DOHH2 (cell line): ENCODE data around the gene FADD.

Source experiments
- H3F3A ChIP-seq: fragments of 200-600 bp; sonication (generic), shearing (Covaris generic); 2 replicates; pipeline ENCODE4 v1.6.0; 2016; ENCODE audit warnings: antibody characterized with exemption, mild to moderate bottlenecking; ENCODE audit not compliant: control insufficient read depth, insufficient read depth
- H3K27ac ChIP-seq: fragments of 200-600 bp; sonication (generic); 2 replicates; pipeline ENCODE4 v1.5.1; 2014; ENCODE audit warnings: low read depth, mild to moderate bottlenecking, low read length, moderate library complexity
- H3K27me3 ChIP-seq: fragments of 200-600 bp; sonication (generic); 2 replicates; pipeline ENCODE4 v1.6.1; 2014; ENCODE audit warnings: mild to moderate bottlenecking, low read length, mixed read lengths; ENCODE audit not compliant: control insufficient read depth
- H3K36me3 ChIP-seq: fragments of 200-600 bp; sonication (generic); 2 replicates; pipeline ENCODE4 v1.6.1; 2014; ENCODE audit warnings: mild to moderate bottlenecking, low read length, moderate library complexity, mixed read lengths; ENCODE audit not compliant: control insufficient read depth
- H3K4me1 ChIP-seq: fragments of 200-600 bp; sonication (generic); 2 replicates; pipeline ENCODE4 v1.6.1; 2014; ENCODE audit warnings: mild to moderate bottlenecking, low read length, mixed read lengths; ENCODE audit not compliant: control insufficient read depth
- H3K4me2 ChIP-seq: fragments of 200-600 bp; sonication (generic); 2 replicates; pipeline ENCODE4 v1.6.0; 2014; ENCODE audit warnings: mild to moderate bottlenecking, low read length, moderate library complexity
- H3K4me3 ChIP-seq: fragments of 200-600 bp; sonication (generic); 2 replicates; pipeline ENCODE4 v1.5.1; 2014; ENCODE audit warnings: mild to moderate bottlenecking, low read length, mixed read lengths
- H3K79me2 ChIP-seq: fragments of 200-600 bp; sonication (generic); 2 replicates; pipeline ENCODE4 v1.6.1; 2014; ENCODE audit warnings: mild to moderate bottlenecking, low read length, mixed read lengths; ENCODE audit not compliant: control insufficient read depth
- H3K9me2 ChIP-seq: fragments of 200-600 bp; sonication (generic); replicated peaks from 2 replicates; pipeline ENCODE4 v1.6.1; 2014; ENCODE audit warnings: mild to moderate bottlenecking, low read length, mixed read lengths; ENCODE audit not compliant: control insufficient read depth
- H3K9me3 ChIP-seq: fragments of 200-600 bp; sonication (generic); 2 replicates; pipeline ENCODE4 v1.6.1; 2014; ENCODE audit warnings: antibody characterized with exemption, low read length, mixed read lengths; ENCODE audit not compliant: control insufficient read depth, insufficient read depth
- H4K20me1 ChIP-seq: fragments of 200-600 bp; sonication (generic); 2 replicates; pipeline ENCODE4 v1.6.0; 2014; ENCODE audit warnings: low read depth, mild to moderate bottlenecking, antibody characterized with exemption, low read length, moderate library complexity; ENCODE audit not compliant: control insufficient read depth, insufficient read depth
- EZH2phosphoT487 ChIP-seq: fragments of 200-600 bp; sonication (generic); IDR thresholded peaks from 2 replicates; pipeline ENCODE4 v1.6.1; 2017; ENCODE audit warnings: borderline replicate concordance, mild to moderate bottlenecking, antibody characterized with exemption, low read length, moderate library complexity, mixed read lengths
- TF ChIP-seq, protein P1 (sequence below): fragments of 200-600 bp; sonication (generic); IDR thresholded peaks from one replicate; pipeline ENCODE4 v1.5.1; 2014; ENCODE audit warnings: antibody characterized with exemption, mild to moderate bottlenecking, low read depth, low read length; ENCODE audit not compliant: poor library complexity, severe bottlenecking

Gene FADD

DNA sequence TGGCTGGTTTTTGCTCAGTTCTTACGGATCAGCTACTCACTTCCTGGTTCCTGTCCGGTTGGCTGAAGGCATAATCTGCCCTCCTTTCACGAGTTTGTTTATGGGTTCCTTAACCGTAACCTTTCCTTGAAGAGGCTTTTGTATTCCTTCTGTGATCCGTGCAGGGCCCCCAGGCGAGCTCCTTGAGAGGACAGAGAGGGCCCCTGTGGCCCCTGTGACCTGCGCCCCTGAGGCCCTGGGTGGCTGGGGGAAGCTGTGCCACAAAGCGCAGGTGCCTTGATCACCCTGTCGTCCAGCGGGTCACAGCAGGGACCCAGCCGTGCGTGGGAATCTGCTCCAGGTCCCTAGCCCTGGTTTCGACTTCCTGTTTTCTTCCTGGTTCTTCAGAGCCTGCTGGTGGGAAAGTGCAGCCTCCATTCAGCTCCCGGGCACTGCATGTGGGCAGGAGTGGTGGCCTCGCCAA, 27.8 kb upstream of the FADD start:
- Histone ChIP-seq H3K27ac (no peak overlapping the region), H3K36me3 (no peaks in the 10 kb centered on the region), H3K79me2 (no peaks in the 10 kb centered on the region), H3K9me2 (no peaks in the 10 kb centered on the region), H4K20me1 (no peaks in the 10 kb centered on the region), H3K9me3 (no peaks in the 10 kb centered on the region), H3K27me3 (no peaks in the 10 kb centered on the region), H3K4me3 (no peak overlapping the region), H3F3A (no peaks in the 10 kb centered on the region), H3K4me1 (no peaks in the 10 kb centered on the region), H3K4me2 (no peak overlapping the region)
- TF ChIP-seq, protein P1, sequence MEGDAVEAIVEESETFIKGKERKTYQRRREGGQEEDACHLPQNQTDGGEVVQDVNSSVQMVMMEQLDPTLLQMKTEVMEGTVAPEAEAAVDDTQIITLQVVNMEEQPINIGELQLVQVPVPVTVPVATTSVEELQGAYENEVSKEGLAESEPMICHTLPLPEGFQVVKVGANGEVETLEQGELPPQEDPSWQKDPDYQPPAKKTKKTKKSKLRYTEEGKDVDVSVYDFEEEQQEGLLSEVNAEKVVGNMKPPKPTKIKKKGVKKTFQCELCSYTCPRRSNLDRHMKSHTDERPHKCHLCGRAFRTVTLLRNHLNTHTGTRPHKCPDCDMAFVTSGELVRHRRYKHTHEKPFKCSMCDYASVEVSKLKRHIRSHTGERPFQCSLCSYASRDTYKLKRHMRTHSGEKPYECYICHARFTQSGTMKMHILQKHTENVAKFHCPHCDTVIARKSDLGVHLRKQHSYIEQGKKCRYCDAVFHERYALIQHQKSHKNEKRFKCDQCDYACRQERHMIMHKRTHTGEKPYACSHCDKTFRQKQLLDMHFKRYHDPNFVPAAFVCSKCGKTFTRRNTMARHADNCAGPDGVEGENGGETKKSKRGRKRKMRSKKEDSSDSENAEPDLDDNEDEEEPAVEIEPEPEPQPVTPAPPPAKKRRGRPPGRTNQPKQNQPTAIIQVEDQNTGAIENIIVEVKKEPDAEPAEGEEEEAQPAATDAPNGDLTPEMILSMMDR: no peak
- TF ChIP-seq EZH2phosphoT487: no peak

DNA sequence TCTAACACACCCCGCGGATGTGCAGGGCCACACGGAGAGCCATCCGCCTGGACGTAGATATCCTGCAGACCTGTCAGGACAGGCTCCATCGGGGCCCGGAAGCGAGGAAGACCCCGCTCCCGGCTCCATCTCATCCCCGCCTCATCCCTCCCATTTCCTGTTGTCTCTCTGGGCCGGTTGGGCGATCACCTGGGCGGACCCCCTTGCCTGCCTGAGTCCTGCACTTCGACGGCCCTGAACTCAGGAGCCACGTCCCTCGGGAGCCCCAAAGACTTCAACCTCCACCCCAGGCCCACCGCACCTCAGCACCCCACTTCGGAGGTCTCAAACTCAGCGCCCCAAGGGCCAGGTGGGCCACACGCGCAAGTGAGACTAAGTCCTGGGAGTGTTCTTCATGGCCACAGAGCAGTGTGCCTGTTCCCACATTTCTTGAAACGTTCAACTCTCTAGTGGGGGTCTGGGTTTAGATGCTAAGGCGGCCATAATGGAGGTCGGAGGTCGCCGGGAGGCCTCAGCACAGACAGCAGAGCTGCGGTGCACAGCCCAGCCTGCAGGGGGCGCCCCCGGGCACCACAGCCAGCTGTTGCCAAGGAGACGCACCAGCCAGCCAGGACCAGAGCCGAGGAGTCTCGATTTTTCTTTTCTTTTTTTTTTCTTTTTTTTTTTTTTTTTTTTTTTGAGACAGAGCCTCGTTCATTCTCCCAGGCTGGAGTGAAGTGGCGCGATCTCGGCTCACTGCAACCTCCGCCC, 26.0 kb upstream of the FADD start:
- Histone ChIP-seq H3K4me3 (no peak overlapping the region), H3K79me2 (no peaks in the 10 kb centered on the region), H3K27me3 (no peaks in the 10 kb centered on the region), H3F3A (no peaks in the 10 kb centered on the region), H3K4me2 (no peak overlapping the region), H3K27ac (no peak overlapping the region), H3K9me3 (no peaks in the 10 kb centered on the region), H3K9me2 (no peaks in the 10 kb centered on the region), H4K20me1 (no peaks in the 10 kb centered on the region), H3K4me1 (no peaks in the 10 kb centered on the region), H3K36me3 (no peaks in the 10 kb centered on the region)
- TF ChIP-seq, protein P1: peak; percentile 68
- no peak for TF ChIP-seq EZH2phosphoT487

- H3K79me2 ChIP-seq: no peaks in the 10 kb centered on the region
- no peak for TF ChIP-seq EZH2phosphoT487
- TF ChIP-seq, protein P1: no peak
- no peak overlapping the region for H3K4me2 ChIP-seq
- no peaks in the 10 kb centered on the region for H3F3A ChIP-seq
- H3K4me3 ChIP-seq: no peak overlapping the region
- no peaks in the 10 kb centered on the region for H3K27me3 ChIP-seq
- no peaks in the 10 kb centered on the region for H3K9me2 ChIP-seq
- H3K27ac ChIP-seq: no peak overlapping the region
- no peaks in the 10 kb centered on the region for H3K36me3 ChIP-seq
- H3K9me3 ChIP-seq: no peaks in the 10 kb centered on the region
- no peaks in the 10 kb centered on the region for H4K20me1 ChIP-seq
- H3K4me1 ChIP-seq: no peaks in the 10 kb centered on the region
Observed at GRCh38 chr11:70180906-70181305, 22.2 kb upstream of the FADD start.

DNA sequence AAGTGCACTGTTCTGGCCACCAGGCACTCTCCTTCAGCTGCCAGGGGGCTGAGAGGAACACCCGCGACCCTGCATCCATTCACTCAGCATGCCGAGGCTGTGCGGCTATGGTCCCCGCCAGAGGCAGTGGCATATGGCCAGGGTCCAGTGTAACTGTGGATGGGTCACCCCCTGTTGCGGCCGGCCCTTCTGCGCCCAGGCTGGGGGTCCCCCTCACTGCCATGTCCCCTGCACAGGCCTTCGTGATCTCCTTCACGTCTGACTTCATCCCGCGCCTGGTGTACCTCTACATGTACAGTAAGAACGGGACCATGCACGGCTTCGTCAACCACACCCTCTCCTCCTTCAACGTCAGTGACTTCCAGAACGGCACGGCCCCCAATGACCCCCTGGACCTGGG, 20.8 kb upstream of the FADD start:
- Histone ChIP-seq H4K20me1 (no peaks in the 10 kb centered on the region), H3K4me3 (no peak overlapping the region), H3K4me1 (no peaks in the 10 kb centered on the region), H3K27me3 (no peaks in the 10 kb centered on the region), H3K9me2 (no peaks in the 10 kb centered on the region), H3K27ac (no peak overlapping the region), H3K79me2 (no peaks in the 10 kb centered on the region), H3K9me3 (no peaks in the 10 kb centered on the region), H3K36me3 (no peaks in the 10 kb centered on the region), H3K4me2 (no peak overlapping the region), H3F3A (no peaks in the 10 kb centered on the region)
- TF ChIP-seq, protein P1: no peak
- no peak for TF ChIP-seq EZH2phosphoT487
